GM13977 (cell line): ENCODE results near the gene RFX1.
A peak's percentile ranks its signal among the peaks of the same experiment; 100 is the strongest.

Source experiments
- DNase-seq: peaks from one replicate; pipeline ENCODE4 v3.0.0; 2012; ENCODE audit warnings: low spot score
- in situ Hi-C: fragments of 300-500 bp; cut with MboI; formaldehyde crosslinking; loops from one replicate; pipeline ENCODE4 v1.12.0; 2022; ENCODE audit warnings: low sequenced_read_pairs, low pct_unique_long_range_greater_than_20kb, mixed read lengths, inconsistent platforms; ENCODE audit not compliant: unreplicated experiment
- TF ChIP-seq, protein P1 (sequence below): IDR thresholded peaks from 2 replicates; pipeline ENCODE4 v1.5.1; 2012; ENCODE audit warnings: mild to moderate bottlenecking, control low read depth; ENCODE audit not compliant: insufficient read depth; ENCODE audit errors: extremely low read depth, missing control alignments

RFX1 gene

DNA sequence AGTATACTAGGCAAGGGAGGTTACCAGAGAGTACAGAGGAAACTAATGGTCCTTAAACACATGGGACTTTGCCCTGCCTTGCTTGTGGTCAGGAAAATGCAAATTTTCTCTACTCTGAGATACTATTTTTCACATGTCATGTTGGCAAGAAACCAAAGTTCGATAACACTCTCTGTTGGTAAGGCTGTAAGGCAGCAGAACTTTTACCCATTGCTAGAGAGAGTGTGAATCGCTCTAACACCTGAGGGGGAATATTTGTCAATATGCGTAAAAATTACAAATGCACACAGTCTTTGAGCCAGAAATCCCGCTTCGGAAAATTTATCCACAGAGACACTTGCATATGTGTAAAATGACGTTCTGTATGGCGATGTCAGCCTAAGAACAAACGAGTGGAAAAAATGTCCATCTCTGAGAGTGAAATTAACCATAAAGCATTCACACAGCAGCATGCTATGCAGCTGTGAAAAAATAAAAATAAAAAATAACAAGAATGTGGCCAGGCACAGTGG lies 9.5 kb upstream of the RFX1 start:
- DNase-seq: peak; percentile 75
- TF ChIP-seq, protein P1, sequence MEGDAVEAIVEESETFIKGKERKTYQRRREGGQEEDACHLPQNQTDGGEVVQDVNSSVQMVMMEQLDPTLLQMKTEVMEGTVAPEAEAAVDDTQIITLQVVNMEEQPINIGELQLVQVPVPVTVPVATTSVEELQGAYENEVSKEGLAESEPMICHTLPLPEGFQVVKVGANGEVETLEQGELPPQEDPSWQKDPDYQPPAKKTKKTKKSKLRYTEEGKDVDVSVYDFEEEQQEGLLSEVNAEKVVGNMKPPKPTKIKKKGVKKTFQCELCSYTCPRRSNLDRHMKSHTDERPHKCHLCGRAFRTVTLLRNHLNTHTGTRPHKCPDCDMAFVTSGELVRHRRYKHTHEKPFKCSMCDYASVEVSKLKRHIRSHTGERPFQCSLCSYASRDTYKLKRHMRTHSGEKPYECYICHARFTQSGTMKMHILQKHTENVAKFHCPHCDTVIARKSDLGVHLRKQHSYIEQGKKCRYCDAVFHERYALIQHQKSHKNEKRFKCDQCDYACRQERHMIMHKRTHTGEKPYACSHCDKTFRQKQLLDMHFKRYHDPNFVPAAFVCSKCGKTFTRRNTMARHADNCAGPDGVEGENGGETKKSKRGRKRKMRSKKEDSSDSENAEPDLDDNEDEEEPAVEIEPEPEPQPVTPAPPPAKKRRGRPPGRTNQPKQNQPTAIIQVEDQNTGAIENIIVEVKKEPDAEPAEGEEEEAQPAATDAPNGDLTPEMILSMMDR: no peak
- in situ Hi-C loops: no loop called here

GRCh38 chr19:14012378-14012915 lies 6.3 kb upstream of the RFX1 start:
- in situ Hi-C loops: no loop called here
- TF ChIP-seq, protein P1: no peak
- no peak for DNase-seq

GRCh38 chr19:14006766-14007562 lies 844 bp upstream of the RFX1 start:
- DNase-seq: no peak
- TF ChIP-seq, protein P1: no peak
- in situ Hi-C loops: no loop called here

GRCh38 chr19:14005349-14006084 lies 603 bp downstream of the RFX1 start:
- DNase-seq: peak; percentile 87
- TF ChIP-seq, protein P1: no peak
- in situ Hi-C loops: no loop called here

- in situ Hi-C loops: no loop called here
- peak; percentile 12 for DNase-seq
- TF ChIP-seq, protein P1: no peak
Measured at GRCh38 chr19:14004619-14005348, 1.3 kb downstream of the RFX1 start.

DNA sequence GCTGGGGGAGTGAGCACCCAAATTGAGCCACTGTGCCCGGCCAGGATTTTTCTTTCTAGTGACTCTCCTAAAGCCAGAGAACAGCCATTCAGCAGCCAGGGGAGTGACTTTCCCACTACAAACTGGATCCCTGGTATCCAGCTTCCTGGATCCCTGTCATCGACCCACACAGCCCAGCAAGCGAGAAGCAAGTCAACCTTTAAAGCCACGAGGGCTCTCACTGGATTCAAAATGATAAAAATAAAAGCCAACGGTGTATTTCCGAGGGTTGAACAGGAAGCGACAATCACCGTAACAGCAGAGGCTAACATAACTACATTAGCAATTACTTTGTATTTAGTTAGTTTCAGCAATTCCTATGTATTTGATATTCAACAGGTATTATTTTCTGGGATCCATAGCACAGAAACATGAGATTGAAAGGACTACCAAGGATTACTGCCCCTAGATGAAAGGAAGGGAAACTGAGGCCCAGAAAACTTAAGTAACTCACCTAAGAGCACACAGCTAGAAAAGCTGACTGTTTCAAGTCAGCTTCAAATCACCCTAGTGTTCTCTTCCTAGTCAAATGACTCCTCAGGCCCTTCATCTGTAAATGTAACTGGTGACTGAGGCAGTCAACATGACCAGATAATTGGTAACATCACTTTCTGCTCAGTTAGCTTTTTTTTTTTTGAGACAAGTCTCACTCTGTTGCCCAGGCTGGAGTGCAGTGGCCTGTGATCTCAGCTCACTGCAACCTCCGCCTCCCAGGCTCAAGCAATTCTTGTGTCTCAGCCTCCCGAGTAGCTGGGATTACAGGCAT lies 2.7 kb downstream of the RFX1 start:
- peak; percentile 34 for DNase-seq
- TF ChIP-seq, protein P1: no peak
- in situ Hi-C loops: no loop called here
